Measurements from ENCODE around the gene KIF13A.
"Not testable (repeated sequence)": the region's sequence is repeated elsewhere in the genome, so short reads cannot be mapped to it uniquely, and the experiment has no call there.

KIF13A gene

GRCh38 chr6:17894905-17895304 is 92.5 kb downstream of the KIF13A start:
- H3K27ac Mint-ChIP-seq: no peak overlapping the region
- TF ChIP-seq, protein P1, sequence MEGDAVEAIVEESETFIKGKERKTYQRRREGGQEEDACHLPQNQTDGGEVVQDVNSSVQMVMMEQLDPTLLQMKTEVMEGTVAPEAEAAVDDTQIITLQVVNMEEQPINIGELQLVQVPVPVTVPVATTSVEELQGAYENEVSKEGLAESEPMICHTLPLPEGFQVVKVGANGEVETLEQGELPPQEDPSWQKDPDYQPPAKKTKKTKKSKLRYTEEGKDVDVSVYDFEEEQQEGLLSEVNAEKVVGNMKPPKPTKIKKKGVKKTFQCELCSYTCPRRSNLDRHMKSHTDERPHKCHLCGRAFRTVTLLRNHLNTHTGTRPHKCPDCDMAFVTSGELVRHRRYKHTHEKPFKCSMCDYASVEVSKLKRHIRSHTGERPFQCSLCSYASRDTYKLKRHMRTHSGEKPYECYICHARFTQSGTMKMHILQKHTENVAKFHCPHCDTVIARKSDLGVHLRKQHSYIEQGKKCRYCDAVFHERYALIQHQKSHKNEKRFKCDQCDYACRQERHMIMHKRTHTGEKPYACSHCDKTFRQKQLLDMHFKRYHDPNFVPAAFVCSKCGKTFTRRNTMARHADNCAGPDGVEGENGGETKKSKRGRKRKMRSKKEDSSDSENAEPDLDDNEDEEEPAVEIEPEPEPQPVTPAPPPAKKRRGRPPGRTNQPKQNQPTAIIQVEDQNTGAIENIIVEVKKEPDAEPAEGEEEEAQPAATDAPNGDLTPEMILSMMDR (IDR thresholded peaks at IDR 0.05; ENCODE audit: unreplicated experiment in 3 of 3): no peak
- no peak overlapping the region for H3K4me3 Mint-ChIP-seq
- no peaks in the 10 kb centered on the region for H3K4me1 Mint-ChIP-seq
- H3K27me3 Mint-ChIP-seq (ENCODE audit: low read depth): no peaks in the 10 kb centered on the region
- peaks cover 58% of the 10 kb centered on the region for H3K9me3 Mint-ChIP-seq
- H3K36me3 Mint-ChIP-seq (ENCODE audit: low read depth): peaks cover 77% of the 10 kb centered on the region

DNA sequence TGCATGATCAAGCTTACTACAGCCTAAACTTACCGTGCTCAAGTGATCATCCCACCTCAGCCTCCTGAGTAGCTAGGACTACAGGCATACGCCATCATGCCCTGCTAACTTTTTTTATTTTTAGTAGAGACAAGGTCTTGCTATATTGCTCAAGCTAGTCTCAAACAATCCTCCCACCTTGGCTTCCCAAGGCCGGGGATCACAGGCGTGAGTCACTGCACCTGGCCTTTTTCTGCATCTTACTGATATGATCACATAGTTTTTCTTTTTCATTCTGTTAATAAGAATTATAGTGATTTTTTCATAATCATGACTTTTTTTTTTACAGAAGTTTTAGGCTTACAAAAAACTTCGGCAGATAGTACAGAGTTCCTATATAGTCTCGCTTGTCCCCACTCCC is 93.2 kb downstream of the KIF13A start:
- H3K4me1 Mint-ChIP-seq: no peaks in the 10 kb centered on the region
- TF ChIP-seq, protein P1 (IDR thresholded peaks at IDR 0.05; ENCODE audit: unreplicated experiment in 3 of 3): no peak
- no peak overlapping the region for H3K4me3 Mint-ChIP-seq
- peaks cover 54% of the 10 kb centered on the region for H3K9me3 Mint-ChIP-seq
- H3K27ac Mint-ChIP-seq: no peak overlapping the region
- no peaks in the 10 kb centered on the region for H3K27me3 Mint-ChIP-seq (ENCODE audit: low read depth)
- peaks cover 72% of the 10 kb centered on the region for H3K36me3 Mint-ChIP-seq (ENCODE audit: low read depth)

- Mint-ChIP-seq H3K36me3 (ENCODE audit: low read depth) (peaks cover 59% of the 10 kb centered on the region), H3K4me1 (no peaks in the 10 kb centered on the region), H3K9me3 (peaks cover 45% of the 10 kb centered on the region), H3K4me3 (no peak overlapping the region), H3K27ac (no peak overlapping the region), H3K27me3 (ENCODE audit: low read depth) (no peaks in the 10 kb centered on the region)
- TF ChIP-seq, protein P1 (IDR thresholded peaks at IDR 0.05; ENCODE audit: unreplicated experiment in 3 of 3): no peak
Measured at GRCh38 chr6:17892097-17892686, 95.2 kb downstream of the KIF13A start.

DNA sequence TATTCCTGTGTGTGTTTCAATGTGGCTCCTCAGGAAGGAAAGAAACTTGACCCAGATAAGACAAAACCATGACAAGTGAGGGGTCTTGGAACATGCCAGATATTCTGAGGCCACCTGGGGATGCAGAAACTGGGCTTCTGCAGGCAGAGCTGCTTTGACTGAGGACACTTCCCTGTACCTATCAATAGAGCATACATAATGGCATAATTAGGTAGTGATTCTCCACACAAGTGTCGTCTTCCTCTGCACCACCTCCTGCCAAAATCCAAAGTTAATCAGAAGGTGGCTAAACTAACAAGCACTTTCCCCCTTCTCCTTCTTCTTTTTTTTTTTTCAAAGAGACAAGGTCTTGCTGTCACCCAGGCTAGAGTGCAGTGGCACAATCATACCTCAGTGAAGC is 97.1 kb downstream of the KIF13A start:
- peaks cover 1% of the 10 kb centered on the region for H3K4me1 Mint-ChIP-seq
- H3K4me3 Mint-ChIP-seq: no peak overlapping the region
- TF ChIP-seq, protein P1 (IDR thresholded peaks at IDR 0.05; ENCODE audit: unreplicated experiment in 3 of 3): no peak
- H3K9me3 Mint-ChIP-seq: peaks cover 26% of the 10 kb centered on the region
- peaks cover 42% of the 10 kb centered on the region for H3K36me3 Mint-ChIP-seq (ENCODE audit: low read depth)
- H3K27me3 Mint-ChIP-seq (ENCODE audit: low read depth): no peaks in the 10 kb centered on the region
- H3K27ac Mint-ChIP-seq: no peak overlapping the region

- not testable (repeated sequence) for H3K27ac Mint-ChIP-seq; H3K4me3 Mint-ChIP-seq; H3K4me1 Mint-ChIP-seq; H3K27me3 Mint-ChIP-seq (ENCODE audit: low read depth)
- H3K9me3 Mint-ChIP-seq: peaks cover 20% of the 10 kb centered on the region
- H3K36me3 Mint-ChIP-seq (ENCODE audit: low read depth): peaks cover 37% of the 10 kb centered on the region
Measured at GRCh38 chr6:17889777-17890176, 97.7 kb downstream of the KIF13A start.

- Mint-ChIP-seq H3K36me3 (ENCODE audit: low read depth) (peaks cover 14% of the 10 kb centered on the region), H3K27ac (no peak overlapping the region), H3K4me3 (no peak overlapping the region), H3K27me3 (ENCODE audit: low read depth) (no peaks in the 10 kb centered on the region), H3K4me1 (peaks cover 10% of the 10 kb centered on the region), H3K9me3 (peaks cover 2% of the 10 kb centered on the region)
- TF ChIP-seq, protein P1 (IDR thresholded peaks at IDR 0.05; ENCODE audit: unreplicated experiment in 3 of 3): no peak
Measured at GRCh38 chr6:17886891-17887290, 100.5 kb downstream of the KIF13A start.

Measured in nephron (organoid).